Thyroid gland (tissue), 4 donors: ENCODE measurements around the gene AP3B2.

ENCODE experiments used
- POLR2A ChIP-seq, 2 donors: fragments of 450-650 bp; IDR thresholded peaks; one replicate each; pipeline ENCODE4 v1.6.1; 2017; ENCODE audit warnings: antibody characterized with exemption in 2 of 2, mild to moderate bottlenecking in 2 of 2, moderate library complexity in 1 of 2
- TF ChIP-seq, protein P1 (sequence below), 6 experiments: fragments of 200-600 bp in 3 of 6; fragments of 450-650 bp in 3 of 6; sonication (generic) in 3 of 6; IDR thresholded peaks; one replicate each; pipeline ENCODE4 v1.5.1; 2016 to 2019; ENCODE audit warnings: antibody characterized with exemption in 6 of 6, mild to moderate bottlenecking in 2 of 6, inconsistent platforms in 1 of 6, moderate library complexity in 1 of 6

DNA sequence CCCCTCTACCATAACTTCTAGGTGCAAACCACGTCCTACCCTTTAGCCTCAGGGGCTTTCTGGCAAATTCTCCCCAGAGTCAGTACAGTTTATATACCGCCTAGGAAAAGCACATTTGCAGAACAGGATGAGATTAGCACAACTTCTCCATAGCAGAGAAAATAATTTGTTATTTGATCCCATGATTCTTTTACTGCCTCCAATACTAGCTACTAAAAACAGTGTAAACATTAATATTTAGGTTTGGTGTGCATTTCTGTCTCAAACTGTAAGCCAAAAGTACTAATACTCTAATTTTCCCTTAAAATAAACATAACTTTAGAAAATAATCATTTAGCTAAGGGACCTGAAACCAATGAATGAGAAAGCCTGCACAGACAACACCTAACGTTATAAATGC is 67.0 kb downstream of the AP3B2 start:
- TF ChIP-seq, protein P1, sequence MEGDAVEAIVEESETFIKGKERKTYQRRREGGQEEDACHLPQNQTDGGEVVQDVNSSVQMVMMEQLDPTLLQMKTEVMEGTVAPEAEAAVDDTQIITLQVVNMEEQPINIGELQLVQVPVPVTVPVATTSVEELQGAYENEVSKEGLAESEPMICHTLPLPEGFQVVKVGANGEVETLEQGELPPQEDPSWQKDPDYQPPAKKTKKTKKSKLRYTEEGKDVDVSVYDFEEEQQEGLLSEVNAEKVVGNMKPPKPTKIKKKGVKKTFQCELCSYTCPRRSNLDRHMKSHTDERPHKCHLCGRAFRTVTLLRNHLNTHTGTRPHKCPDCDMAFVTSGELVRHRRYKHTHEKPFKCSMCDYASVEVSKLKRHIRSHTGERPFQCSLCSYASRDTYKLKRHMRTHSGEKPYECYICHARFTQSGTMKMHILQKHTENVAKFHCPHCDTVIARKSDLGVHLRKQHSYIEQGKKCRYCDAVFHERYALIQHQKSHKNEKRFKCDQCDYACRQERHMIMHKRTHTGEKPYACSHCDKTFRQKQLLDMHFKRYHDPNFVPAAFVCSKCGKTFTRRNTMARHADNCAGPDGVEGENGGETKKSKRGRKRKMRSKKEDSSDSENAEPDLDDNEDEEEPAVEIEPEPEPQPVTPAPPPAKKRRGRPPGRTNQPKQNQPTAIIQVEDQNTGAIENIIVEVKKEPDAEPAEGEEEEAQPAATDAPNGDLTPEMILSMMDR (IDR thresholded peaks at IDR 0.05): no peak
- TF ChIP-seq POLR2A (IDR thresholded peaks at IDR 0.05): no peak
